Osteoblast (primary cell): ENCODE data around the gene PLVAP. TPM values are rescaled to one million over a fixed set of nuclear protein-coding genes. Genes with fewer than 3 reads are reported as not detected.

Experiments
- DNase-seq: peaks from one replicate; pipeline ENCODE4 v3.0.0; 2011; ENCODE audit warnings: low spot score, mixed read lengths; ENCODE audit not compliant: insufficient read length; ENCODE audit errors: missing footprints
- H2AFZ ChIP-seq: 2 replicates; pipeline ENCODE4 v1.6.0; 2011; ENCODE audit warnings: mild to moderate bottlenecking, low read length
- H3K27ac ChIP-seq: 2 replicates; pipeline ENCODE4 v1.5.1; 2011; ENCODE audit warnings: mild to moderate bottlenecking, low read depth, low read length, moderate library complexity
- H3K27me3 ChIP-seq: 2 replicates; pipeline ENCODE4 v1.6.0; 2012; ENCODE audit warnings: mild to moderate bottlenecking, control low read depth, inconsistent platforms, low read length, moderate library complexity; ENCODE audit not compliant: insufficient read depth
- H3K36me3 ChIP-seq: 2 replicates; pipeline ENCODE4 v1.5.1; 2011; ENCODE audit warnings: mild to moderate bottlenecking, low read length, control low read depth, moderate library complexity; ENCODE audit not compliant: insufficient read depth
- H3K4me1 ChIP-seq: 2 replicates; pipeline ENCODE4 v1.5.1; 2011; ENCODE audit warnings: mild to moderate bottlenecking, low read length, control low read depth, moderate library complexity; ENCODE audit not compliant: insufficient read depth
- H3K4me2 ChIP-seq: 2 replicates; pipeline ENCODE4 v1.6.0; 2011; ENCODE audit warnings: mild to moderate bottlenecking, low read length; ENCODE audit not compliant: insufficient read depth
- H3K4me3 ChIP-seq: fragments of 200-600 bp; sonication (generic); 3 replicates; pipeline ENCODE4 v1.5.1; 2012; ENCODE audit warnings: mild to moderate bottlenecking, low read length, inconsistent platforms; ENCODE audit not compliant: insufficient read depth
- H3K79me2 ChIP-seq: 2 replicates; pipeline ENCODE4 v1.6.0; 2012; ENCODE audit warnings: mild to moderate bottlenecking, low read length, control low read depth, inconsistent platforms; ENCODE audit not compliant: insufficient read depth
- H3K9me3 ChIP-seq: 2 replicates; pipeline ENCODE4 v1.5.1; 2011; ENCODE audit warnings: low read depth, low read length, control low read depth
- H4K20me1 ChIP-seq: 2 replicates; pipeline ENCODE4 v1.6.0; 2012; ENCODE audit warnings: mild to moderate bottlenecking, low read length, control low read depth; ENCODE audit not compliant: insufficient read depth
- CTCF ChIP-seq: IDR thresholded peaks from 2 replicates; pipeline ENCODE4 v1.5.1; 2011; ENCODE audit warnings: mild to moderate bottlenecking, low read depth, low read length, moderate library complexity; ENCODE audit errors: extremely low read depth
- total RNA-seq: library from RNA; depleted of rRNA; stranded (reverse); fragments of >200 nt; gene quantifications from 2 replicates; pipeline ENCODE4 v1.2.3, GENCODE V29; 2012

Gene PLVAP
- total RNA-seq, 1 donor, result not detected

- no peak overlapping the region for H3K4me3 ChIP-seq
Measured at GRCh38 chr19:17321655-17322489, 55.3 kb downstream of the PLVAP start.

GRCh38 chr19:17320435-17320834 is 56.7 kb downstream of the PLVAP start:
- Histone ChIP-seq H3K36me3 (peaks cover 17% of the 10 kb centered on the region), H3K4me2 (no peak overlapping the region)

More at GRCh38 chr19:17321655-17322489, 55.3 kb downstream of the PLVAP start:
- H2AFZ ChIP-seq, result no peak overlapping the region
- DNase-seq, result peak; percentile 79
- TF ChIP-seq CTCF, result no peak
- peaks cover 11% of the 10 kb centered on the region for H3K4me1 ChIP-seq
- H3K36me3 ChIP-seq, result peaks cover 9% of the 10 kb centered on the region
- H3K4me2 ChIP-seq, result no peak overlapping the region
- no peaks in the 10 kb centered on the region for H3K79me2 ChIP-seq
- no peak overlapping the region for H3K27ac ChIP-seq
- no peaks in the 10 kb centered on the region for H3K27me3 ChIP-seq
- peaks cover 2% of the 10 kb centered on the region for H4K20me1 ChIP-seq
- H3K9me3 ChIP-seq, result no peaks in the 10 kb centered on the region

GRCh38 chr19:17319473-17320238 is 57.5 kb downstream of the PLVAP start:
- Histone ChIP-seq H4K20me1 (peaks cover 4% of the 10 kb centered on the region), H3K79me2 (peaks cover 3% of the 10 kb centered on the region), H2AFZ (no peak overlapping the region), H3K27me3 (no peaks in the 10 kb centered on the region), H3K27ac (no peak overlapping the region), H3K4me2 (no peak overlapping the region), H3K36me3 (peaks cover 21% of the 10 kb centered on the region), H3K4me1 (peaks cover 2% of the 10 kb centered on the region), H3K4me3 (no peak overlapping the region), H3K9me3 (no peaks in the 10 kb centered on the region)
- peak; percentile 79 for DNase-seq
- no peak for TF ChIP-seq CTCF

More at GRCh38 chr19:17320435-17320834, 56.7 kb downstream of the PLVAP start:
- Histone ChIP-seq H2AFZ (no peak overlapping the region), H3K27ac (no peak overlapping the region), H4K20me1 (peaks cover 4% of the 10 kb centered on the region), H3K79me2 (peaks cover 3% of the 10 kb centered on the region), H3K9me3 (no peaks in the 10 kb centered on the region), H3K4me3 (no peak overlapping the region), H3K27me3 (no peaks in the 10 kb centered on the region), H3K4me1 (peaks cover 2% of the 10 kb centered on the region)
- peak; percentile 82 for DNase-seq
- no peak for TF ChIP-seq CTCF

GRCh38 chr19:17318966-17319365 is 58.2 kb downstream of the PLVAP start:
- Histone ChIP-seq H3K4me3 (no peak overlapping the region), H3K27ac (no peak overlapping the region), H3K79me2 (peaks cover 9% of the 10 kb centered on the region), H3K4me1 (peaks cover 2% of the 10 kb centered on the region), H3K4me2 (no peak overlapping the region), H2AFZ (no peak overlapping the region), H3K36me3 (peaks cover 28% of the 10 kb centered on the region), H3K9me3 (no peaks in the 10 kb centered on the region), H3K27me3 (no peaks in the 10 kb centered on the region), H4K20me1 (peaks cover 6% of the 10 kb centered on the region)
- no peak for TF ChIP-seq CTCF
- peak; percentile 81 for DNase-seq
